HepG2 (cell line): Measurements from ENCODE around the gene TMEM214. TPM values are rescaled to one million over a fixed set of nuclear protein-coding genes. Genes with fewer than 3 reads are reported as not detected.

Experiments used
- CEBPG ChIP-seq: IDR thresholded peaks from 2 replicates; pipeline ENCODE4 v1.6.1; 2016
- ELF3 ChIP-seq: IDR thresholded peaks from 2 replicates; pipeline ENCODE4 v1.6.1; 2016; ENCODE audit warnings: missing genetic modification reagents, missing compliant biosample characterization
- FOSL2 ChIP-seq: sonication (generic); formaldehyde crosslinking; IDR thresholded peaks from 2 replicates; pipeline ENCODE4 v1.4.0; 2020; ENCODE audit warnings: missing genetic modification reagents
- HHEX ChIP-seq: IDR thresholded peaks from 2 replicates; pipeline ENCODE4 v1.6.1; 2016; ENCODE audit warnings: control low read depth
- HNF4G ChIP-seq, 2 experiments: sonication (generic) in 1 of 2; formaldehyde crosslinking in 1 of 2; IDR thresholded peaks; 2 replicates each; pipeline versions ENCODE4 v1.4.0 to v1.6.1; 2011 to 2020; ENCODE audit warnings: borderline replicate concordance in 2 of 2, low read depth in 2 of 2, mild to moderate bottlenecking in 2 of 2, low read length in 1 of 2, missing genetic modification reagents in 1 of 2, moderate library complexity in 1 of 2
- KMT2A ChIP-seq: sonication (generic); formaldehyde crosslinking; IDR thresholded peaks from 2 replicates; pipeline ENCODE4 v1.4.0; 2020; ENCODE audit warnings: missing genetic modification reagents
- MAFG ChIP-seq: sonication (generic); formaldehyde crosslinking; IDR thresholded peaks from 2 replicates; pipeline ENCODE4 v1.5.1; 2020; ENCODE audit warnings: mild to moderate bottlenecking, missing genetic modification reagents
- MYNN ChIP-seq: sonication (generic); formaldehyde crosslinking; IDR thresholded peaks from 2 replicates; pipeline ENCODE4 v1.4.0; 2020; ENCODE audit warnings: mild to moderate bottlenecking, low read depth, missing genetic modification reagents
- SAFB2 ChIP-seq: sonication (generic); formaldehyde crosslinking; IDR thresholded peaks from 2 replicates; pipeline ENCODE4 v1.5.1; 2020; ENCODE audit warnings: missing genetic modification reagents, low read depth, mild to moderate bottlenecking, borderline replicate concordance
- SMAD3 ChIP-seq: sonication (generic); formaldehyde crosslinking; IDR thresholded peaks from 2 replicates; pipeline ENCODE4 v1.4.0; 2020; ENCODE audit warnings: missing genetic modification reagents
- SP1 ChIP-seq, 2 experiments: fragments of 450-650 bp in 1 of 2; sonication (generic) in 1 of 2; formaldehyde crosslinking in 1 of 2; IDR thresholded peaks; 2 replicates each; pipeline versions ENCODE4 v1.4.0 to v1.6.1; 2016 to 2020; ENCODE audit warnings: missing genetic modification reagents in 1 of 2
- SRSF4 ChIP-seq: fragments of 200-400 bp; formaldehyde crosslinking; IDR thresholded peaks from one replicate; pipeline ENCODE4 v1.6.1; 2018; ENCODE audit warnings: mild to moderate bottlenecking, low read depth, low read length, moderate library complexity; ENCODE audit not compliant: poor library complexity, severe bottlenecking
- TCF7 ChIP-seq: sonication (generic); IDR thresholded peaks from 2 replicates; pipeline ENCODE4 v1.6.1; 2016; ENCODE audit warnings: antibody characterized with exemption, low read depth
- YEATS2 ChIP-seq: sonication (generic); formaldehyde crosslinking; IDR thresholded peaks from 2 replicates; pipeline ENCODE4 v1.4.0; 2020; ENCODE audit warnings: missing genetic modification reagents, borderline replicate concordance
- YEATS4 ChIP-seq: sonication (generic); formaldehyde crosslinking; IDR thresholded peaks from 2 replicates; pipeline ENCODE4 v1.4.0; 2020; ENCODE audit warnings: missing genetic modification reagents, borderline replicate concordance
- ZBTB37 ChIP-seq: sonication (generic); formaldehyde crosslinking; IDR thresholded peaks from 2 replicates; pipeline ENCODE4 v1.4.0; 2020; ENCODE audit warnings: mild to moderate bottlenecking, missing genetic modification reagents
- ZFP82 ChIP-seq: sonication (generic); formaldehyde crosslinking; IDR thresholded peaks from 2 replicates; pipeline ENCODE4 v1.5.1; 2020; ENCODE audit warnings: mild to moderate bottlenecking, missing genetic modification reagents, borderline replicate concordance
- ZNF326 ChIP-seq: sonication (generic); formaldehyde crosslinking; IDR thresholded peaks from 2 replicates; pipeline ENCODE4 v1.4.0; 2020; ENCODE audit warnings: missing genetic modification reagents, borderline replicate concordance
- ZNF331 ChIP-seq: sonication (generic); formaldehyde crosslinking; IDR thresholded peaks from 2 replicates; pipeline ENCODE4 v1.4.0; 2020; ENCODE audit warnings: missing genetic modification reagents
- ZNF580 ChIP-seq: IDR thresholded peaks from 2 replicates; pipeline ENCODE4 v1.6.1; 2016; ENCODE audit warnings: low read depth, borderline replicate concordance
- ZNF839 ChIP-seq: sonication (generic); formaldehyde crosslinking; IDR thresholded peaks from 2 replicates; pipeline ENCODE4 v1.4.0; 2020; ENCODE audit warnings: missing genetic modification reagents, mild to moderate bottlenecking, borderline replicate concordance
- ZNF891 ChIP-seq: sonication (generic); formaldehyde crosslinking; IDR thresholded peaks from 2 replicates; pipeline ENCODE4 v1.5.0; 2020; ENCODE audit warnings: mild to moderate bottlenecking, missing genetic modification reagents
- ZSCAN21 ChIP-seq: sonication (generic); formaldehyde crosslinking; IDR thresholded peaks from 2 replicates; pipeline ENCODE4 v1.8.0; 2022; ENCODE audit warnings: mild to moderate bottlenecking, missing genetic modification reagents, moderate library complexity, borderline replicate concordance
- polyA plus RNA-seq, 8 experiments: library from polyadenylated mRNA; depleted of rRNA in 3 of 8; stranded (reverse) in 7 of 8; unstranded in 1 of 8; fragments of >200 nt; fragmentation: Illumina TruSeq in 4 of 8; extraction: Trizol in 4 of 8; gene quantifications; 2 replicates each; pipeline versions ENCODE4 v1.2.1 to v1.2.3, GENCODE V29; 2011 to 2016; ENCODE audit warnings: low read depth in 4 of 8, missing spikeins in 1 of 8, mixed read lengths in 1 of 8; ENCODE audit not compliant: insufficient read depth in 1 of 8
- total RNA-seq, 5 experiments: library from RNA; depleted of rRNA; stranded (reverse); fragments of >200 nt; fragmentation: Illumina TruSeq; extraction: Trizol; gene quantifications; 2 replicates each; pipeline ENCODE4 v1.2.3, GENCODE V29; 2016; ENCODE audit warnings: low read depth in 1 of 5
- TF ChIP-seq, protein P1 (sequence below): sonication (generic); formaldehyde crosslinking; IDR thresholded peaks from 2 replicates; pipeline ENCODE4 v1.5.0; 2020; ENCODE audit warnings: mild to moderate bottlenecking, missing genetic modification reagents
- TF ChIP-seq, protein P2 (sequence below): sonication (generic); formaldehyde crosslinking; IDR thresholded peaks from 2 replicates; pipeline ENCODE4 v1.4.0; 2020; ENCODE audit warnings: missing genetic modification reagents

The TMEM214 gene
- total and polyA plus RNA-seq, 2 of the 13 experiments (the other 11 are each of a cell fraction or from before 2014, with no cell fraction given), result 58.3 to 132 TPM

DNA sequence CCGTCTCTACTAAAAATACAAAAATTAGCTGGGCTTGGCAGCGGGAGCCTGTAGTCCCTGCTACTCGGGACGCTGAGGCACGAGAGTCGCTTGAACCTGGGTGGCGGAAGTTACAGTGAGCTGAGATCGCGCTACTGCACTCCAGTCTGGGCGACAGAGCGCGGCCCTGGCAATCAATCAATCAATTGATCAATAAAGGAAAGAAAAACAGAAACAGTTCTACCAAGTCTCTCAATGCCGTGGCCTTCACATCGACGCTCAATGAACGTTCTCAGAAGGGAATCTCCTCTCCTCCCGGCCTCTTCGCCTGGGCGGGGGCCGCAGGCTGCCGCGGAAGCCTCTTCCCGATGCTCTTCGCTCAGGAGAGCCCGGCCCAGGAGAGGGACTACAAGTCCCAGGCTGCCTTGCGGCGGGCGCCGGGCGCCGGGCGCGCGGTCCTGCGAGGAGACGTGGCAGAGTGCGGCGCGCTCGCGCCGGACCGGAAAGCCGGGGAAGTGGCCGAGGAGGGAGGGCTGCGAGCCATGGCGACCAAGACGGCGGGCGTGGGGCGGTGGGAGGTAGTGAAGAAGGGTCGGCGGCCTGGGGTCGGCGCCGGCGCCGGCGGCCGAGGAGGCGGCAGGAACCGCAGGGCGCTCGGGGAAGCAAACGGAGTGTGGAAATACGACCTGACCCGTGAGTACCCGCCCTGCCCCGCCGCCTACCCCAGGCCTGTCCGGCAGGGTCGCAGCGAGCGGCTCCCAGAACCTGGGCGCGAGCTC, at the start of gene TMEM214 (continued):
- TF ChIP-seq ZNF326 (CRISPR knock-in tag) (0 out of 2 replicates have a peak, but pooled peaks have one; percentile 67), SAFB2 (peak; percentile 94), FOSL2 (CRISPR knock-in tag) (peak; percentile 28; the same call in 1 of the 2 replicates), MAFG (CRISPR knock-in tag) (no peak), ZNF580 (peak; percentile 85; the same call in 1 of the 2 replicates), ZBTB37 (no peak), HHEX (no peak), SRSF4 (no peak), ZFP82 (CRISPR knock-in tag) (peak; percentile 98), ELF3 (CRISPR knock-in tag) (peak; percentile 83), KMT2A (CRISPR knock-in tag) (peak; percentile 59; the same call in 1 of the 2 replicates), MYNN (no peak), TCF7 (no peak), ZNF891 (CRISPR knock-in tag) (0 out of 2 replicates have a peak, but pooled peaks have one; percentile 39), ZNF839 (CRISPR knock-in tag) (no peak), YEATS2 (CRISPR knock-in tag) (peak; percentile 80; the same call in 1 of the 2 replicates), CEBPG (CRISPR knock-in tag) (no peak), SP1 (IDR thresholded peaks at IDR 0.05) (no peak), SP1 (CRISPR knock-in tag; IDR thresholded peaks at IDR 0.05) (peak; percentile 31; the same call in 1 of the 2 replicates), HNF4G (IDR thresholded peaks at IDR 0.05; ENCODE audit: borderline replicate concordance, low read depth, low read length) (no peak), HNF4G (CRISPR knock-in tag; IDR thresholded peaks at IDR 0.05; ENCODE audit: borderline replicate concordance, low read depth) (peak; percentile 24; the same call in 1 of the 2 replicates), YEATS4 (CRISPR knock-in tag) (peak; percentile 100), SMAD3 (CRISPR knock-in tag) (no peak), ZNF331 (CRISPR knock-in tag) (peak; percentile 69; the same call in 1 of the 2 replicates), ZSCAN21 (CRISPR knock-in tag) (no peak)
- TF ChIP-seq, protein P1, sequence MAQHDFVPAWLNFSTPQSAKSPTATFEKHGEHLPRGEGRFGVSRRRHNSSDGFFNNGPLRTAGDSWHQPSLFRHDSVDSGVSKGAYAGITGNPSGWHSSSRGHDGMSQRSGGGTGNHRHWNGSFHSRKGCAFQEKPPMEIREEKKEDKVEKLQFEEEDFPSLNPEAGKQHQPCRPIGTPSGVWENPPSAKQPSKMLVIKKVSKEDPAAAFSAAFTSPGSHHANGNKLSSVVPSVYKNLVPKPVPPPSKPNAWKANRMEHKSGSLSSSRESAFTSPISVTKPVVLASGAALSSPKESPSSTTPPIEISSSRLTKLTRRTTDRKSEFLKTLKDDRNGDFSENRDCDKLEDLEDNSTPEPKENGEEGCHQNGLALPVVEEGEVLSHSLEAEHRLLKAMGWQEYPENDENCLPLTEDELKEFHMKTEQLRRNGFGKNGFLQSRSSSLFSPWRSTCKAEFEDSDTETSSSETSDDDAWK (CRISPR knock-in tag), result no peak
- TF ChIP-seq, protein P2, sequence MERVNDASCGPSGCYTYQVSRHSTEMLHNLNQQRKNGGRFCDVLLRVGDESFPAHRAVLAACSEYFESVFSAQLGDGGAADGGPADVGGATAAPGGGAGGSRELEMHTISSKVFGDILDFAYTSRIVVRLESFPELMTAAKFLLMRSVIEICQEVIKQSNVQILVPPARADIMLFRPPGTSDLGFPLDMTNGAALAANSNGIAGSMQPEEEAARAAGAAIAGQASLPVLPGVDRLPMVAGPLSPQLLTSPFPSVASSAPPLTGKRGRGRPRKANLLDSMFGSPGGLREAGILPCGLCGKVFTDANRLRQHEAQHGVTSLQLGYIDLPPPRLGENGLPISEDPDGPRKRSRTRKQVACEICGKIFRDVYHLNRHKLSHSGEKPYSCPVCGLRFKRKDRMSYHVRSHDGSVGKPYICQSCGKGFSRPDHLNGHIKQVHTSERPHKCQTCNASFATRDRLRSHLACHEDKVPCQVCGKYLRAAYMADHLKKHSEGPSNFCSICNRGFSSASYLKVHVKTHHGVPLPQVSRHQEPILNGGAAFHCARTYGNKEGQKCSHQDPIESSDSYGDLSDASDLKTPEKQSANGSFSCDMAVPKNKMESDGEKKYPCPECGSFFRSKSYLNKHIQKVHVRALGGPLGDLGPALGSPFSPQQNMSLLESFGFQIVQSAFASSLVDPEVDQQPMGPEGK (CRISPR knock-in tag), result peak; percentile 64
